Stimulated activated CD4-positive, alpha-beta T cell treated with anti-CD3 and anti-CD28 coated beads, Interleukin-2, amount 100 ng/mL, for 4 hours (primary cell): Measurements from ENCODE around the gene SLC22A12.
"Not testable (repeated sequence)": the region's sequence is repeated elsewhere in the genome, so short reads cannot be mapped to it uniquely, and the experiment has no call there.

Experiments
- DNase-seq: peaks from one replicate; pipeline ENCODE4 v3.0.0-alpha.2; 2020; ENCODE audit warnings: low read depth

Gene SLC22A12

GRCh38 chr11:64588701-64589100, 2.3 kb upstream of the SLC22A12 start:
- DNase-seq = no peak

GRCh38 chr11:64591257-64592233, 525 bp downstream of the SLC22A12 start:
- DNase-seq = no peak

- DNase-seq = no peak
These were observed 1.2 kb downstream of the SLC22A12 start for GRCh38 chr11:64592234-64592615.

- no peak for DNase-seq
These were observed 1.6 kb downstream of the SLC22A12 start for GRCh38 chr11:64592656-64593055.

GRCh38 chr11:64593156-64594105, 2.4 kb downstream of the SLC22A12 start:
- no peak for DNase-seq

DNA sequence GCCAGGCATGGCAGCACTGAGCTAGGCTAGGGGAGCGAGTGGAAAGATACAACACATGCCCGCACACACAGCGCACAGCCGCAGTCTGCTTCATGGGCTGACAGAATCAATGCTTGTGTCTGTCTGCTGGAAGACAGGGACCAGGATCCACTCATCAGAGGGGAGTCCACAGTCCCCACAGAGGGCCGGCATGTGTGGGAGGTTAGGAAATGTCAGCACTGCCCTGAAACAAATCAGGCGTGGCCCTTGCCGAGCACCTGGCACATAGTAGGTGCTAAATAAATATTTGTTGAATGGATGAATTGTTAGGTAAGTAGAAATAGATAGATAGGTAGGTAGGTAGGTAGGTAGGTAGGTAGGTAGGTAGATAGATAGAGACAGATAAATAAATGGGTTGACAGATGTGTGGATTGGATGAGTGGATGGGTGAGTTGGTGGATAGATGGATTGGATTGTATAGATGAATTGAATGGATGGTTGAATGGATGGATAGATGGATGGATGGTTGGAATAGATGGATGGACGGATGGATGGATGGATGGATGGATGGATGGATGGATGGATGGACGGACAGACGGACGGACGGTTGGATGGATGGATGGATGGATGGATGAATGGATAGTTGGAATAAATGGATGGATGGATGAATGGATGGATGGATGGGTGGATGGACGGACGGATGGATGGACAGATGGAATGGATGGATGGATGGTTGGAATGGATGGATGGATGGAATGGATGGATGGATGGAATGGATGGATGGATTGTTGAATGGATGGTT, 3.3 kb downstream of the SLC22A12 start:
- no peak for DNase-seq

DNA sequence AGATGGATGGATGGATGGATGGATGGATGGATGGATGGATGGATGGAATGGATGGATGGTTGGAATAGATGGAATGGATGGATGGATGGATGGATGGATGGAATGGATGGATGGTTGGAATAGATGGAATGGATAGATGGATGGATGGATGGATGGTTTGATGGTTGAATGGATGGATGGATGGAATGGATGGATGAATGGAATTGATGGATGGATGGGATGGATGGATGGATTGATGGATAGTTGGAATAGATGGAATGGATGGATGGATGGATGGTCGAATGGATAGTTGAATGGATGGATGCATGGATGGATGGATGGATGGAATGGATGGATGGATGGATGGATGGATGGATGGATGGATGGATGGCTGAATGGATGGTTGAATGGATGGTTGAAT, 4.9 kb downstream of the SLC22A12 start:
- DNase-seq = not testable (repeated sequence)

DNA sequence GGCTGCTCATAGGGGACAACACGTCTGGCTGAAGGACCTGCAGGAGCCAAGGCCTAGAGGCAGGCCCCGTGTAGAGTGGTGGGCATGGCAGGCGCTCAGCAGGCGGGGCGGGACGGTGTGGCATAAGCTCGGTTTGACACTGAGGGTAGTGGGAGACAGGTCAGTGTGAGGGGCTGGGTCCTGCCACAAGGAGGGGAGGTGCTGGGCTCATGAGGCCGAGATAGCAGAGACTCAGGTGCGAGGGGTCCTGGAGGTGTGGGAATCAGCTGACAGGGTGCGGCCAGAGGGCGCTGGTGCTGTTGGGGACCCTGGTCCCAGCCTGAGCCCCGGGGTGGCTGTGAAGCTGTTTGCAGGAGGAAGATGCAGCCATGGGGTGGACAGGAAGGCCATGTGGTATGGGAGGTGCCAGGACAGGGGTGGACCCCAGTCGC, 6.7 kb downstream of the SLC22A12 start:
- DNase-seq = no peak

DNA sequence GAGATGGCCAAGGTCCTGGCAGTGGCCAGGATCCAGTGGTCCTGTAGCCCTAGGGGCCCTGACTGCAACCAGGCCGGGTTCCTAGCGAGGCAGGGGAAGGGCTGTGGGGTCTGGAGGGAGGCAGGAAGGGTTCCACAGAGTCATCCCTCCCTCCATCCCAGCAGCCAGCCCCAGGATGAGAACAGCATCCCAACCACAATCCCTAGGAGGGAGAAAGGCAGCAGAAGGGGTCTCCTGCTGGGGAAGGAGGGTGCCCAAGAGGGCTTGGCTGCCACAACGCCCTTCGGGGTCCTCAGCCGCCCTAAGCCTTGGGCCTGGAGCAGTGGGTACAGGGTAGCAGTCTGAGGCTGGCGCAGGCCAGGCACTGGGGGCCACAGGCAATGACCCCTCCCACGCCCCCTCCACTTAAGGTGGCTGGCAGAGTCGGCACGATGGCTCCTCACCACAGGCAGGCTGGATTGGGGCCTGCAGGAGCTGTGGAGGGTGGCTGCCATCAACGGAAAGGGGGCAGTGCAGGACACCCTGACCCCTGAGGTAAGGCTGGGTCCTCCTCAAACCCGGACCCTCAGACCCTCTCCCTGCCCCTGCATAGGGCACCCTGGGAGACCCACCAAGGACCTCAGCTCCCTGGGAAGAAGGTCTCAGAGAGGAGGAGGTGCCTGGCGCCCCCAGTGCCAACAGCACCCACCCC, 7.2 kb downstream of the SLC22A12 start:
- no peak for DNase-seq

DNA sequence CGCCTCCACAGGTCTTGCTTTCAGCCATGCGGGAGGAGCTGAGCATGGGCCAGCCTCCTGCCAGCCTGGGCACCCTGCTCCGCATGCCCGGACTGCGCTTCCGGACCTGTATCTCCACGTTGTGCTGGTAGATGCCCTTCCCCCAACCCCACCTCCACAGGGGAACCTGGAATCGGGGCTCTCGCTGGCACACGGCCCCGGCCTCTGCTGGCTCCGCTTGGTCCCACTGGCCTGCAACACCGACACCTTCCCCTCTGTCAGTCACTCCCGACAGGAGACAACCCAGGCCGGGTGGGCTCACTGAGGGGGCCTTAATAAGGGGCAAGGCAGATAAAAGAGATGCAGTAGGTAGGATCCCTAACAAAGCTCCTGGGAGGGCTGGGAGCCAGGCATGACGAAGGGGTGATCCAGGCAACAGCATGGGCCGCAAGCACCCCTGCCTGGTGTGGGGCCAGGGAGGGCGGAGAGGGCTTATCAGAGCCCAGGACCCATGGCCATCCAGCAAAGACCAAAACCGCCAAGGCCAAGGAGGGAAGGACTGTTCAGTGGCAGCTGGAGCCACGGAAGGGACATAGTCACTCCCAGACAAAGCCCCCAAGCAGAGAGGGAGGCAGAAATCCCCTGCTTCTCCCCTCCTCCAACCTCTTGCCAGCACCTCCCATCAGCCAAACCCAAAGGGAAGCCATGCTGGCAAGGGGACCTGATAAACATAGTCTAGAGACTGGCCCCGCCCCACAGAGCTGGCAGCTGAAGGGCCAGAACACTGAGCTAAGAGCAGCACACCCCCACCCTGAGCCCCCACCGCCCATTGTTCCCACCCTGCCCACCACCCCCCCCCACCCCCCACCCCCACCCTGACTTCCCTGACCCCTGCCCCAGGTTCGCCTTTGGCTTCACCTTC, 8.0 kb downstream of the SLC22A12 start:
- no peak for DNase-seq

GRCh38 chr11:64599698-64600211, 8.7 kb downstream of the SLC22A12 start:
- no peak for DNase-seq

DNA sequence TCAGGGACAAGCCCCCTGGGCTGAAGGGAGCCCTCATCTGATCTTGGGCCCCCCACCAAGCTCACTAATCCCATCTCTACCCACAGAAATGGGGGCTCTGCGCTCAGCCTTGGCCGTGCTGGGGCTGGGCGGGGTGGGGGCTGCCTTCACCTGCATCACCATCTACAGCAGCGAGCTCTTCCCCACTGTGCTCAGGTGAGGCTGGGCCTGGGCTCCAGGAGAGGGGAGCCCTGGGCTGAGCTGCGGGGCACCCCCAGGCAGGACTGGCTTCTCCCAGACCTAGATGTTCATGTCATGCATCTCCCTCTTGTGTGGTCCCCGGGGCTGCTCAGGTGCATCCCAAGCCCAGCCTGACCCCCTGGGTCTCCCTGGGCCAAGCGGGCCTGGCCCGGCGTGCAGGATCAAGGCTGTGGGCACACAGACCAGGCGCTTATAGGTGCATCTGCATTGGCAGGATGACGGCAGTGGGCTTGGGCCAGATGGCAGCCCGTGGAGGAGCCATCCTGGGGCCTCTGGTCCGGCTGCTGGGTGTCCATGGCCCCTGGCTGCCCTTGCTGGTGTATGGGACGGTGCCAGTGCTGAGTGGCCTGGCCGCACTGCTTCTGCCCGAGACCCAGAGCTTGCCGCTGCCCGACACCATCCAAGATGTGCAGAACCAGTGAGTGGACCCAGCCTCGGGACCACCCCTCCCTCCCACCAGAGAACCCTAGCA, 9.4 kb downstream of the SLC22A12 start:
- no peak for DNase-seq

DNA sequence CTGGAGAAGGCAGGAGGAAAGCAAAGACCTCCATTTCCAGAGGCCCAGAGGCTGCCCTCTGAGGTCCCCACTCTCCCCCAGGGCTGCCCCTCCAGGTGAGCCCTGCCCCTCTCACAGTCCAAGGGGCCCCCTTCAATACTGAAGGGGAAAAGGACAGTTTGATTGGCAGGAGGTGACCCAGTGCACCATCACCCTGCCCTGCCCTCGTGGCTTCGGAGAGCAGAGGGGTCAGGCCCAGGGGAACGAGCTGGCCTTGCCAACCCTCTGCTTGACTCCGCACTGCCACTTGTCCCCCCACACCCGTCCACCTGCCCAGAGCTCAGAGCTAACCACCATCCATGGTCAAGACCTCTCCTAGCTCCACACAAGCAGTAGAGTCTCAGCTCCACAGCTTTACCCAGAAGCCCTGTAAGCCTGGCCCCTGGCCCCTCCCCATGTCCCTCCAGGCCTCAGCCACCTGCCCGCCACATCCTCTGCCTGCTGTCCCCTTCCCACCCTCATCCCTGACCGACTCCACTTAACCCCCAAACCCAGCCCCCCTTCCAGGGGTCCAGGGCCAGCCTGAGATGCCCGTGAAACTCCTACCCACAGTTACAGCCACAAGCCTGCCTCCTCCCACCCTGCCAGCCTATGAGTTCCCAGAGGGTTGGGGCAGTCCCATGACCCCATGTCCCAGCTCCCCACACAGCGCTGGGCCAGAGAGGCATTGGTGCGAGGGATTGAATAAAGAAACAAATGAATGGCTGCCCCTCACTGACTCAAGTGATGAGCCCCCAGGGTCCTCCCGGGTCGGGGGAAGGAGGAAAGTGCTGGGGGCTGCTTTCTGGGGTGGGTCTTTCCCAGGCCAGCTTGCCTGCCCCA, 10.8 kb downstream of the SLC22A12 start:
- DNase-seq = no peak

DNA sequence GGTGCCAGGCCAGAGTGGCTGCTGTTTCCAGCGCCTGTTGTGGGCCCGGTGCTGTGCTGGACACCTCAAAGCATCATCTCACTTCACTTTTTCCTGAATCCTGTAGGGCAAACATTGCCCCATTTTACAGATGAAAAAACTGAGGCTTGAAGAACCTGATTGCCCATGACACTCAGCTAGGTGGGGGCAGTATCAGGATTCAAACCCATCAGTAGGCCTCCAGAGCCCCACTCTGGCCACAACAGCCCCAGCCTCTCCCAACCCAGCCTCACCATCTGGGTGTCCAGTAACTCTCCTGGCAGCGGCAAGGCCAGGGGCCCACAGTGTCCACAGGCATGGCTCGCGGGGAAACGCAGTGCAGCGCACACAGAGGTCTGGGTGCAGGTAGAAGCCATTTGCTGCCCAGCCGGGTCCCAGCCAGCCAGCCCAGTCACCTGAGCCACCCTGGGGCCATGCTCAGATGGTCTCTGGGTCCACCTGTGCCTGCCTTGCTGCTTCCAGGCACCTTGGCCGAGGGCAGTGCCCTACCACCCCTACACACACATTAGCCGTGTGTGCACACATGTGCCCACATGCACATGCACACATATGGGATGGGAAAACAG, 11.5 kb downstream of the SLC22A12 start:
- no peak for DNase-seq

GRCh38 chr11:64603411-64604110, 12.5 kb downstream of the SLC22A12 start:
- DNase-seq = no peak

GRCh38 chr11:64604458-64605243, 13.6 kb downstream of the SLC22A12 start:
- no peak for DNase-seq

DNA sequence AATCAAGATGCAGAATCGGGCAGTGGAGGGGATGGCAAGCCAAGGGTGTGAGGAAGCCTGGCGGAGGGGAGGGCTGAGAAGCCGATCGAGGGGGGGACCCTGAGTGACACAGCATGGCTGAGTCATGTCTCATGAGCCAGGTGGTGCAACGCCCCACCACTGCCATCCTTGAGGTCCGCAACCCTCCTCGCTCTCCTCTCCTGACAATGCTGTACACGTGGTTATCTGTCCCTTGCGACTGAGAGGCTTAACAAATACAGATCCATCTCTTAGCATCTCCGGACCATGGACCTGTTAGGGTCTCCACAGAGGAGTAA, 14.2 kb downstream of the SLC22A12 start:
- no peak for DNase-seq
